Daoy (cell line): Measurements from ENCODE around the gene SLC5A10. TPM values are rescaled to one million over a fixed set of nuclear protein-coding genes. Genes with fewer than 3 reads are reported as not detected.
"Not testable (repeated sequence)": the region's sequence is repeated elsewhere in the genome, so short reads cannot be mapped to it uniquely, and the experiment has no call there.

Experiments used
- DNase-seq: peaks from one replicate; pipeline ENCODE4 v3.0.0-alpha.2; 2015; ENCODE audit warnings: low read depth
- total RNA-seq: library from RNA; depleted of rRNA; stranded (reverse); fragments of >200 nt; shearing (Covaris generic); gene quantifications from 2 replicates; pipeline ENCODE4 v1.2.3, GENCODE V29; 2014; rRNA removed

Gene SLC5A10
- 0.06 TPM in 1 of 2 replicates, not detected in the other for total RNA-seq

- no peak for DNase-seq
Observed at GRCh38 chr17:18951941-18952842, at the start of gene SLC5A10. SLC5A10 (plus strand) TSS chr17:18952165; CDS start chr17:18952206, 41 bp downstream.

- DNase-seq = no peak
Observed at GRCh38 chr17:18904482-18904881, 47.5 kb upstream of the SLC5A10 start.

GRCh38 chr17:18905226-18905625 lies 46.7 kb upstream of the SLC5A10 start:
- DNase-seq = no peak

- no peak for DNase-seq
Observed at GRCh38 chr17:18910326-18910725, 41.6 kb upstream of the SLC5A10 start.

- DNase-seq = no peak
Observed at GRCh38 chr17:18910881-18911280, 41.1 kb upstream of the SLC5A10 start.

GRCh38 chr17:18916816-18917500 lies 35.0 kb upstream of the SLC5A10 start:
- no peak for DNase-seq

GRCh38 chr17:18917506-18918032 lies 34.4 kb upstream of the SLC5A10 start:
- DNase-seq = no peak

GRCh38 chr17:18919963-18920362 lies 32.0 kb upstream of the SLC5A10 start:
- no peak for DNase-seq

GRCh38 chr17:18920911-18921441 lies 31.0 kb upstream of the SLC5A10 start:
- peak; percentile 8 for DNase-seq

GRCh38 chr17:18921485-18921884 lies 30.5 kb upstream of the SLC5A10 start:
- no peak for DNase-seq

GRCh38 chr17:18921912-18922451 lies 30.0 kb upstream of the SLC5A10 start:
- peak; percentile 44 for DNase-seq

GRCh38 chr17:18922596-18922995 lies 29.4 kb upstream of the SLC5A10 start:
- DNase-seq = not testable (repeated sequence)

GRCh38 chr17:18925187-18925586 lies 26.8 kb upstream of the SLC5A10 start:
- DNase-seq = no peak

GRCh38 chr17:18928628-18929125 lies 23.3 kb upstream of the SLC5A10 start:
- DNase-seq = no peak

GRCh38 chr17:18932360-18933055 lies 19.5 kb upstream of the SLC5A10 start:
- DNase-seq = no peak

- no peak for DNase-seq
Observed at GRCh38 chr17:18933102-18934058, 18.6 kb upstream of the SLC5A10 start.

- no peak for DNase-seq
Observed at GRCh38 chr17:18937981-18938691, 13.8 kb upstream of the SLC5A10 start.

- no peak for DNase-seq
Observed at GRCh38 chr17:18938692-18939023, 13.3 kb upstream of the SLC5A10 start.

GRCh38 chr17:18944646-18945045 lies 7.3 kb upstream of the SLC5A10 start:
- DNase-seq = no peak

- DNase-seq = no peak
Observed at GRCh38 chr17:18946536-18946935, 5.4 kb upstream of the SLC5A10 start.
